ENCODE measurements around the gene CYP27C1.

Gene CYP27C1

DNA sequence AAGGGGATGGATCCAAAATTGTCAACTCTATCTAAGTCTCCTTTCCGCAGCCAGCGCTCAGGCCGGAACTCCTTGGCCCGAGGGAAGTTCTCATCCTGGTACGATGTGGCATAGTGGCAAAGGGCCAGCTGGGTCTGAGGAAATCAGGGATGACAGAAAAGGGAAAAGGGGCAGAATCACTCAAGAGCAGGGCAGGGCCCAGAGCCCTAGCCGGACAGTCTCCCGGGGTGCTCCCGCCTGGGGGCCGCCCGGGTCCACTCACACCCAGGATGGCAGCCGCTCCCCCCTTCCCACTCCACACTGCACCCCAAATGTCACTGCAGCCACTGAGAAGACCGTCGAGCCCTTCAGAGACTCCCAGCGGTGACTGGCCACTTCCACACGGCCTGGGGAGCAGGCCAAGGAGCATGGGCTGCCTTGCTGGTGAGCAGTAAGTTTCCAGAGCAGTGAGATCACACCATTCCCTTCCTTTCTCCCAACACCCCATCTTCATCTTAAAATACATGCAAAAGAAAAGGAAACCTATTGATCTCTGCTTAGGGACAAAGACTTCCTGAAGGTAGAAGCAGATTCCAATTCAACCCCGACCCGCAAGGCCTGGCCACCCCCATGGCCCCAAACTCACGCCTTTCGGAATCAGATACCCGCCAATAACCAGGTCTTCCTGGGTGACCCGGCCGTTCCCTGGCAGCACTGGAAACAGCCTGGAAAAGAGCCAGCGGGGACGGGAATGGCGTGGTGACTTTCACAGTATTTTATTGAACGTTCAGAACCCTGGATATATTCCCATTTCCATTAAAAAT lies 26.7 kb downstream of the CYP27C1 start:
- no peak for DNase-seq
- no peak overlapping the region for H3K27ac Mint-ChIP-seq
- no peak overlapping the region for H3K4me3 Mint-ChIP-seq

DNA sequence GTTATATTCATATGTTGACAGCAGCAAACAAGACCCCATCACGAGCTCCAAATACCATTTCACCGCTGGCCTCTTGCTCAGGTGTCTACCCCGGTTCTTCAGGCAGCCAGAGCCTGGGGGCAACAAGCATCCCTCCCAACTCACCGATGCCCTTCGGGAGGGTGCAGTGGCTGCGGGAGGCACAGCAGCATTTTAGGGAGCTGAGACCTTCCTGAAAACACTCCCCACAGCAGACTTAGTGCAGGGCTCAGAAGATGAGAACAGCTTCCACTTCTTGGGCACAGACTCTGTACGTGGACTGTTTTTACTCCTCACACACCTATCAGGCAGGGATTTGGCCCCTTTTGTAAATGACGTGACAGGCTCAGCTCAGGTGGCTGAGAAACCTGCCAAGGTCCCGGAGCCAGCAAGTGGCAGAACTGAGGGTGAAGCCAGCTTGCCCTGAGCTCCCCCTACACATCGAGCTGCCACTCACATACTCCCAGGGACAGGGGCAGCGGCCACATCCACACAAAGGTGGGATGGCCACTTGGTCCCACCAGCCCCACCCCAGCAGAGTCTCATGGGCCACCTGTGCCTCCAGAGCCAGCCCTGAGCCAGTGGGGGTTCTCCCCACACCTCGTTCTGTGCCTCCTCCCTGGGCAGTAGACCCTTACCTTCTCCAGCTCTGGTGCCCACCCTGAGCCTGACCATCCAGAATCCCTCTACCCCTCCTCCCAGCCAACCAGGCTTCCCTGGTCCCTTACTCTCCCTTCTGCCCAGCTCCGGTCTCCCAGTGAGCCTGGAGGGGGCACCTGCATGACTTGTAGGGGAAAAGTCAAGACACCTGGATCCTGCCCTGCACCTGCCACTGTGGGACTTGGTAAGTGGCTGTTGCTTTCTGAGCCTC lies 28.5 kb downstream of the CYP27C1 start:
- no peak for ATAC-seq (replicated peaks)
- H3K9me3 Mint-ChIP-seq, result peaks cover 0 to 3% of the 10 kb centered on the region in 2 donors
- no peak overlapping the region for H3K4me3 Mint-ChIP-seq

More for the DNA sequence above, 26.7 kb downstream of the CYP27C1 start:
- ATAC-seq (replicated peaks), result no peak
- H3K9me3 Mint-ChIP-seq, result peaks cover 0 to 3% of the 10 kb centered on the region in 2 donors
- no peaks in the 10 kb centered on the region for H3K36me3 Mint-ChIP-seq
- H3K4me1 Mint-ChIP-seq, result peaks cover 4 to 6% of the 10 kb centered on the region in 2 donors
- peaks cover 9 to 27% of the 10 kb centered on the region in 2 donors for H3K27me3 Mint-ChIP-seq

DNA sequence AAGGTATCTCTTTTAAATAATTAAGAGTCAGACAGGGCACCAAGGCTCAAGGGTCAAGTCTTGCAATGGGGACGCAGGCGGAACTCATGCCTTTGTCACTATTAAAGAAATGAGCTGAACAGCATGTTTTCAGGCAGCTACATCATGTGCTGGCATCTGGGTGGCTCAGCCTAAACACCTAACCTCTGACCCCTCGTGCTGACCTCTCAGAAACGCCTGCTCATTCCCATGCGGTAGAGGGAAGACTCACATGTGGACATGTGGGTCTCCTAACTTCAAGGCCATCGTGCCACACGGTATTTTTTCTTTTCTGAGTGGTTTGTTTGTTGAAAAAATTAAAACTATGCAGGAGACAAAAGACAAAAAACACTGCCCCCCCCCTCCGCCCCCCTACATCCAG lies 31.3 kb downstream of the CYP27C1 start:
- H3K27ac Mint-ChIP-seq, result no peak overlapping the region
- H3K4me1 Mint-ChIP-seq, result peaks cover 3 to 5% of the 10 kb centered on the region in 2 donors
- peaks cover 28 to 54% of the 10 kb centered on the region in 2 donors for H3K27me3 Mint-ChIP-seq
- ATAC-seq (replicated peaks) (no peak), DNase-seq (no peak)
- peaks cover 0 to 3% of the 10 kb centered on the region in 2 donors for H3K9me3 Mint-ChIP-seq
- no peak overlapping the region for H3K4me3 Mint-ChIP-seq
- H3K36me3 Mint-ChIP-seq, result no peaks in the 10 kb centered on the region

More for the DNA sequence above, 28.5 kb downstream of the CYP27C1 start:
- peaks cover 18 to 40% of the 10 kb centered on the region in 2 donors for H3K27me3 Mint-ChIP-seq
- no peaks in the 10 kb centered on the region for H3K4me1 Mint-ChIP-seq
- no peaks in the 10 kb centered on the region for H3K36me3 Mint-ChIP-seq
- DNase-seq, result no peak
- no peak overlapping the region for H3K27ac Mint-ChIP-seq

DNA sequence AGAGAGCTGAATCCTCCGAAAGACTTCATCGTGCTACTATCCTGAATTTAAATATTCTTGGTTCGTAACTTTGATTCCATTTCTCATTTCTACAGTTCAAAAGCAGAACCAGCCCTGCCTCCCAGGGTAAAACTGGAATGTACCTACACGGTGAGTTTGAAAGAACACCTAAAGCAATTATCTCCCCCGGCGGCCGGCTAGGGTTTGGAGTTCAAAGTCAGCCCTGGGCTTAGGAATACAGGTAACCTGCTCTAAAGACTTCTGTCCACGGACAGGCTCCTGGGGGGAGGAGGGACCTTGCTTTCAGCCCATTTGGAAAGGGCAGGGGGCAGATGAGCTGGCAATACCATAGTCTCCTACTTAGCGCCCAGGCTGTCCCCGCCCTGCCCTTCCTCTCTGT lies 32.3 kb downstream of the CYP27C1 start:
- H3K9me3 Mint-ChIP-seq, result peaks cover 0 to 3% of the 10 kb centered on the region in 2 donors
- no peak for ATAC-seq (replicated peaks)
- peaks cover 4 to 5% of the 10 kb centered on the region in 2 donors for H3K4me1 Mint-ChIP-seq
- DNase-seq, result no peak
- peaks cover 28 to 44% of the 10 kb centered on the region in 2 donors for H3K27me3 Mint-ChIP-seq
- no peak overlapping the region for H3K4me3 Mint-ChIP-seq
- H3K27ac Mint-ChIP-seq, result no peak overlapping the region
- H3K36me3 Mint-ChIP-seq, result no peaks in the 10 kb centered on the region

DNA sequence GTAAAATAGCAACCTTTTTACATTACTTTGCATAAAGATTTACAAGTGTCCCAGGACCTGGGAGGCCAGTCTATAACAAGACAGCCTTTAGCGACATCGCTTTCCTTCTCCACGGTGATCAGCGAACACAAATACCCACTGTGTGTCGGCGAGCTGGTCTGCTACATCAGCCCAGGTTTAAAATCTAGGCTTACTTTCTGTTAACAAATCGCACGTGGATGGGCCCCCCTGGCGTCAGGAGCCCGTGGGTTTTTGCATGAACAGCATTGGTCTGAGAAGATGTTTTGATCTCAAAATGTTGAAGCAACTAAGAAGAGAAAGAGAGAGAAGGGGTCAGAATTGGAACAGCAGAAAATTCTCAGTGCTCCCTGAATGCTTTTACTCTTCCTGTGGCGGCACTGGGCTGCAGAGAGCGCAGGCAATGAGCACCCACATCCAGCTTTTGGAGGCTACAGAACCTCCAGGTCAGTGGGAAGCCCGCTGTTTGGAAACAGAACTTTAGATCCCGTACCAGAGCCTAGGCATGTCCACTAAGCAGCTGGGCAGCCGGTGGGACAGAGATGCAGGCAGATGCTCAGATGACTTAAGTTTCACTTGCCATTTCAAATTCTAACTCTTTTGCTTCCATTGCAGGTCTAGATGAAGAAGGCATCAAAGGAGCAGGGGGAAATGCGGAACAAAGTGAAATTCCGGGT lies 32.9 kb downstream of the CYP27C1 start:
- Mint-ChIP-seq H3K4me1 (peaks cover 4 to 5% of the 10 kb centered on the region in 2 donors), H3K4me3 (no peak overlapping the region), H3K9me3 (peaks cover 0 to 3% of the 10 kb centered on the region in 2 donors), H3K27ac (no peak overlapping the region), H3K27me3 (peaks cover 28 to 39% of the 10 kb centered on the region in 2 donors), H3K36me3 (no peaks in the 10 kb centered on the region)
- ATAC-seq (replicated peaks) (no peak), DNase-seq (no peak)

DNA sequence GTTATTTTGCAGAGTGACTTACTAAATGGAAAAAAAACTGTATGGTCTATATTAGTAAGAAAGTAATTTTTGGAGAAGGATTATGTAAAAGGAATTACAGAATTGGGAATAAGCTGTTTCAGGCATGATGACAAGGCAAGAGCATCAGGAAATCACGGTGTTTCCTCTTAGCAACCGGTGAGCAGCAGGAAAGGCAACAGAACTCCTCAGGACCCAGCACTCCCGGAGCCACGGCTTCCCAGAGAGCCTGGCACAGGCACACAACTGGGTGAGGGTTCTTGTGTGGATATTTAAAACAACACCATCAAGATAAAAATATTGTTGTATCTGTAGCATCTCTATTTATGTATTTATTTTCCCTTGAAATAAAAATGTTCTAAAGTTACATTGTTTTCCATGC lies 34.4 kb downstream of the CYP27C1 start:
- Mint-ChIP-seq H3K27ac (no peak overlapping the region), H3K27me3 (peaks cover 28 to 35% of the 10 kb centered on the region in 2 donors), H3K4me3 (no peak overlapping the region), H3K36me3 (no peaks in the 10 kb centered on the region), H3K9me3 (peaks cover 2 to 5% of the 10 kb centered on the region in 2 donors), H3K4me1 (peaks cover 4 to 5% of the 10 kb centered on the region in 2 donors)
- DNase-seq (no peak), ATAC-seq (replicated peaks) (no peak)

DNA sequence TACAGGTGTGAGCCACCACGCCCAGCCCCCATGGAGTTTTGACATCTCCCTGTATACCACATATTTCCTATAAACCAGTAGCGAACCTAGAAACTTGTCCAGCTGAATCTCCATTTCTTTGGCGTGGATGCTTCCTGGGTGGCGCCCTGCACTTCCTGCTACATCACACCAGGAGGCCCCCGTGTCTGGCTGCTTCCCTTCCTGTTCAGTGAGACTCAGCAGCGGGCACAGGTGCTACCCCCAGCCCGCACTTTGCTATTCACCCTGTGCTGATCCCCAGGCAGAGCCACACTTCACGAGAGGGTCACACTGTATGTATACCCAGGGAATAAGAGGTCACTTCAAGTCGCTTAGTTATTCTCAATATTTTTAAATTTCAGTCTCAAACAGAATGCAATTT lies 35.0 kb downstream of the CYP27C1 start:
- Mint-ChIP-seq H3K9me3 (peaks cover 6 to 10% of the 10 kb centered on the region in 2 donors), H3K4me1 (peaks cover 4 to 5% of the 10 kb centered on the region in 2 donors), H3K27ac (no peak overlapping the region), H3K27me3 (peaks cover 28 to 35% of the 10 kb centered on the region in 2 donors), H3K4me3 (peak overlapping the region in 1 of 2 donors; percentile 22), H3K36me3 (peaks cover 0 to 2% of the 10 kb centered on the region in 2 donors)
- DNase-seq, result no peak
- ATAC-seq (replicated peaks), result no peak

DNA sequence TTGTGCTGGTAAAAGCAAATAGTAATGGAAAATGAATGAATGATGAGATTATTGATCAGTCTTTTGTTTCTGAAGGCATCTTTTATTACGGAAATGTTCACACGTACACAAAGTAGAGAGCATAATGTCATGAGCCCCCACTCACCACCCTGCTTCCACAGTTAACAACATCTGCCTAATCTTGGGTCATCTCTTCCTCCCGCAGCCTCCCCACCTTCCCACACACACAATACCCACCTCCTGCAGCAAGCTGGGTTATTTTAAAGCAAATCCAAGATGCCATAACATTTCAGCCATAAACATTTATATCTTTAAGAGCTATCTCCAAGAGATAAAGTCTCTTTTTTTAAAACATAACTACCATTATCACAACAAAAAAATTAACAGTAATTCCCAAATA lies 36.3 kb downstream of the CYP27C1 start:
- ATAC-seq (replicated peaks) (no peak), DNase-seq (no peak)
- Mint-ChIP-seq H3K27ac (no peak overlapping the region), H3K36me3 (peaks cover 0 to 2% of the 10 kb centered on the region in 2 donors), H3K27me3 (peaks cover 23 to 31% of the 10 kb centered on the region in 2 donors), H3K4me3 (no peak overlapping the region), H3K9me3 (peaks cover 8 to 10% of the 10 kb centered on the region in 2 donors), H3K4me1 (peaks cover 4 to 5% of the 10 kb centered on the region in 2 donors)

DNA sequence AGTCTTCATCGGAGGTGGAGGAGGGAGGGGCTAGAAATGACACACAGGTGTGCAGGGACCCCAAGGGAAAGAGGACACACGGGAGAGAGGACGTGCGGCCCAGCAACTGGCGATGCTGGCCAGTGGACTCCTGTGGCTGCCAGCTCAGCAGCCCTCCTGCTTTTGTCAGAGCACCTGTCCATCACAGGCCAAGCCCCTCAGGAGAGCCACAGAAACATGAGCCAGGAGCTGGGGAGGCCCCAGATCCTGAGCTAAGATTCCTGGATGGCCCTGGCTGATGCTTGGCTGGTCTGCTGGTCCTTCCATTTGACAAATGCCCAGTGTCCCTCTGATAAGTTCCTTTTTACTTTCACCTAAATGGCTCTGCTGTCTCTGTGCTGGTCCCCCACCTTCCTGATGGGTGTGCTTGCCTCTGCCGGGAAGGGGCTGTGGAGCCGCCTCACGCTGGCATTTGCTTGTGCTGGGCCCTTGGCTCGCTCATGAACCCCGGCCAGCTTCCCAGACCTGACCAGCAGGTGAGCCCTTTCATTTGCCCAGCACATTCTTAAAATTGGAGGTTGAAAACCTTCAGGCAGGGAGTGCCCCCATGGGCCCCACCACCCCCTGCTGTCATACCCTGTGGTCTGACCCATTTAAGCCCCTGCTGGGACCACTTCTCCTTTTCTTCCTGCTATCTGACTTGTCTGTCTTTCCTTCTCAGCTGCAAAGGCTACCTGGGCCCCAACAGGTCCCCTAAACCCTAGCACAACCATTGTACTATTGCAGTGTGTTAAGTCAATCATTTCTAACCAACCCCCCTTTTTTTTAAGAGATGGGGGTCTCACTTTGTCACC lies 37.3 kb downstream of the CYP27C1 start:
- no peak overlapping the region for H3K4me3 Mint-ChIP-seq
- peaks cover 0 to 2% of the 10 kb centered on the region in 2 donors for H3K36me3 Mint-ChIP-seq
- H3K9me3 Mint-ChIP-seq, result peaks cover 8 to 10% of the 10 kb centered on the region in 2 donors
- peaks cover 16 to 23% of the 10 kb centered on the region in 2 donors for H3K27me3 Mint-ChIP-seq
- no peak for DNase-seq
- no peak overlapping the region for H3K27ac Mint-ChIP-seq
- peak; percentile 44 to 64 for ATAC-seq (replicated peaks)
- H3K4me1 Mint-ChIP-seq, result peaks cover 4 to 5% of the 10 kb centered on the region in 2 donors

DNA sequence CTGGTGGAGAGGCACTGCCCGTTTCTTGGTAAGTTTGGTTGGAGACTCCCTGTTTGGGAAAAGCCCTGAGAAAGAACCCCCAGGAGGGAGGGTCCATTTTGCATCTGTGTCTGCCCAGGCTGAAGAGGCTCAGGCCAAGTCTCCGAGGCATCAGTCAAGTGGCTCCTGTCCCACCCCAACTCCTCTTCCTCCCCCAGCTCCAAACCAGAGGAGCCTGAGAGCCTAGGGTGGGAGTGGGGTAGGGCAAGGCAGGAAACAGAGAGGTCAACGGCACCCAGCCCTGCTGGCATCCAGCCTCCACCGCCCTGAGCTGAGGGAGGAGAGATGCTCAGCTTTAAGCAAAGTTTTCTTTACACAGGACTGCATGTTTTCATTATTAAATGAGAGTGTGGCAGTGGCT lies 38.2 kb downstream of the CYP27C1 start:
- H3K27me3 Mint-ChIP-seq, result peaks cover 13 to 17% of the 10 kb centered on the region in 2 donors
- H3K4me3 Mint-ChIP-seq, result no peak overlapping the region
- peaks cover 0 to 2% of the 10 kb centered on the region in 2 donors for H3K36me3 Mint-ChIP-seq
- DNase-seq, result no peak
- peaks cover 4 to 5% of the 10 kb centered on the region in 2 donors for H3K4me1 Mint-ChIP-seq
- peaks cover 8 to 10% of the 10 kb centered on the region in 2 donors for H3K9me3 Mint-ChIP-seq
- ATAC-seq (replicated peaks), result no peak
- H3K27ac Mint-ChIP-seq, result no peak overlapping the region

DNA sequence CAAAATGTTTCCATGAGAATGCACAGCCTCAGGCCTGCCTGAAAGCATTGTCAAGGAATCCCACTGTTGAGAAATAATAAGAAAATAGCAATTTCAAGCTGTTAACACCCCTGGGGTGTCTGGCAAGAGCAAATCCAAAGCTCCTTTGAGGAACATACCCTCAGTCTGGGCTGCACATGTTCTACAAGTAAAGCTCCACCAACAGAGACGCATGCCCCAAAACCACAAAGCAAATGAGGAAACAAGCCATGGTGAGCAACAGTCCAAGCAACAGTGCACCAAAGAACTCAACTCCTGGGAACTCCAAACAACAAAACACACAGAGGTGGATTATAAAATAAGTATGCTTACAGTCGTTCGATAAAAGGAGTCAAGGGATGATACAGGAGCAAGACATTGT lies 40.3 kb downstream of the CYP27C1 start:
- no peak overlapping the region for H3K27ac Mint-ChIP-seq
- peaks cover 0 to 2% of the 10 kb centered on the region in 2 donors for H3K36me3 Mint-ChIP-seq
- ATAC-seq (replicated peaks), result peak in 1 of 2 donors; percentile 41

DNA sequence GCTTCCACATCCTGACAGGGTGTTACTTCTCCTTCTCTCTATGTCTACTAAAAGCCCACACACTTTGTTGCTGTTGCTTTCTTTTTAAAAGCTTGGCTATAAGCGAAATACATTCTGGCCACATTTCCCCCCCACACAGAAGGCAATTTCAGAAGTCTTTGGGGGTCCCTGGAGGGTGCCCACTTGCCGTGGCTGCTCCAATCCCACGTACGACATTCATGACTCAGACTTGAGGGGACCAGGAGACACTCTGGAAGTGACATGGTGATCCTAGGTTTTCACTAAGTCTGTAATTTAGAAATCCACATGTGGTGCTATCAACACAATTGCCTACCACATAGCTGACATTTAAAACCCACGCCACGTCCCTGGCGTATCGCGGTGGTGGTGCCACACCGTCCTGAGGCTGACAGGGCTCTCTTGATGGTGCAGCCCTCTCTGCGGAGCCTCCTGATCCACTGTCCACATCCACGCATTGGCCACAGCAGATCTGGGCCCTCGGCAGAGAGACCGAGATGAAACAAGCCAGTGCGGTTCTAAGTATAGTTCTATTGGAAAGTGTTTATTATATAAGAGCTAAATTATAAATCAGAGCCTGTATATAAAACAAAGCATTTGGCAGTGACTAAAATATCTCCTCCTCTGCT lies 42.4 kb downstream of the CYP27C1 start:
- peaks cover 2 to 5% of the 10 kb centered on the region in 2 donors for H3K4me1 Mint-ChIP-seq
- DNase-seq, result no peak
- H3K27me3 Mint-ChIP-seq, result peaks cover 10% of the 10 kb centered on the region in 2 donors
- peaks cover 0 to 2% of the 10 kb centered on the region in 2 donors for H3K36me3 Mint-ChIP-seq
- ATAC-seq (replicated peaks), result no peak
- H3K27ac Mint-ChIP-seq, result no peak overlapping the region
- peaks cover 8 to 10% of the 10 kb centered on the region in 2 donors for H3K9me3 Mint-ChIP-seq
- no peak overlapping the region for H3K4me3 Mint-ChIP-seq

More for the DNA sequence above, 40.3 kb downstream of the CYP27C1 start:
- peaks cover 8 to 10% of the 10 kb centered on the region in 2 donors for H3K9me3 Mint-ChIP-seq
- H3K4me3 Mint-ChIP-seq, result no peak overlapping the region
- peaks cover 1 to 4% of the 10 kb centered on the region in 2 donors for H3K4me1 Mint-ChIP-seq
- DNase-seq, result no peak
- H3K27me3 Mint-ChIP-seq, result peaks cover 8 to 11% of the 10 kb centered on the region in 2 donors

Measured in stimulated activated naive B cell treated with anti-CD40 and anti-IgM and Interleukin-4, amounts not matched to agents 10 μg/mL and 1 μg/mL and 100 μg/mL, for 72 hours (primary cell).